ENCODE measurements around the gene EDIL3. TPM values are rescaled to one million over a fixed set of nuclear protein-coding genes. Genes with fewer than 3 reads are reported as not detected.

Gene EDIL3
- total RNA-seq, 4 donors from 2014 or later, result 0.20 to 1.5 (median 0.75) TPM

DNA sequence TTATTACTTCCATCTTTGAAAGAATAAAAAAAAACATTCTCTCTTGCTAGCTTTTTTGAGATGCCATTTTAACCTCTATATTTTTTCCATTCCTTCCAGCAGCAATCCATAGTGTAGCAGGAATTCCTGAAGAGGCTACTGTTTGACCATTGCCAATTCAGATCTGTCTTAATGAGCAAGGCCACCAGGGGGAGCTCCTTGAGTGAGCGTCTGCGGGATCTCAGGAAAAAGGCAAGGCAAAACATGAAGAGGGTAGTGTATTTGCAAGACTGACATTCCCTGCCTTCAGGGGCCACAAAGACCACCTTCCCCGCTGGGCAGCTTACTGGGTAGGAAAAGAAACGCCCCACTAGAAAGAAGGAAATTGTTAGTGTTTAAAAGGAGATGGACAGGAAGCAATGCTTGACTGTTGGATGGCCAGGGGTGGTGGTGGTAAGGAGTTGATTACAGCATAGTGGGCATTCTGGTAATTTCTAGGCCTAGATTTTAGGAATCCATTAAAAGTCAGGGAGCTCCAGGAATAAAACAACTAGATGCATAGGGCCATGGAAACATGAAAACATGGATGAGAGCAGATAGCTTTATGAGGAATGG lies 457.4 kb downstream of the EDIL3 start:
- H3K36me3 ChIP-seq, result no peaks in the 10 kb centered on the region
- no peak overlapping the region for H3K27ac ChIP-seq
- TF ChIP-seq POLR2A (IDR thresholded peaks at IDR 0.05), result no peak
- TF ChIP-seq, protein P1, sequence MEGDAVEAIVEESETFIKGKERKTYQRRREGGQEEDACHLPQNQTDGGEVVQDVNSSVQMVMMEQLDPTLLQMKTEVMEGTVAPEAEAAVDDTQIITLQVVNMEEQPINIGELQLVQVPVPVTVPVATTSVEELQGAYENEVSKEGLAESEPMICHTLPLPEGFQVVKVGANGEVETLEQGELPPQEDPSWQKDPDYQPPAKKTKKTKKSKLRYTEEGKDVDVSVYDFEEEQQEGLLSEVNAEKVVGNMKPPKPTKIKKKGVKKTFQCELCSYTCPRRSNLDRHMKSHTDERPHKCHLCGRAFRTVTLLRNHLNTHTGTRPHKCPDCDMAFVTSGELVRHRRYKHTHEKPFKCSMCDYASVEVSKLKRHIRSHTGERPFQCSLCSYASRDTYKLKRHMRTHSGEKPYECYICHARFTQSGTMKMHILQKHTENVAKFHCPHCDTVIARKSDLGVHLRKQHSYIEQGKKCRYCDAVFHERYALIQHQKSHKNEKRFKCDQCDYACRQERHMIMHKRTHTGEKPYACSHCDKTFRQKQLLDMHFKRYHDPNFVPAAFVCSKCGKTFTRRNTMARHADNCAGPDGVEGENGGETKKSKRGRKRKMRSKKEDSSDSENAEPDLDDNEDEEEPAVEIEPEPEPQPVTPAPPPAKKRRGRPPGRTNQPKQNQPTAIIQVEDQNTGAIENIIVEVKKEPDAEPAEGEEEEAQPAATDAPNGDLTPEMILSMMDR (IDR thresholded peaks at IDR 0.05 in 4 of 5, conservative IDR thresholded peaks at IDR 0.05 in 1 of 5), result peak in 3 of 5 experiments; percentile 30 to 47 (median 31)
- H3K4me1 ChIP-seq, result no peaks in the 10 kb centered on the region
- H3K27me3 ChIP-seq, result no peaks in the 10 kb centered on the region
- H3K4me3 ChIP-seq, result no peak overlapping the region
- in situ Hi-C loops (cut with MboI; ENCODE audit: low sequenced_read_pairs in 4 of 4), result no loop called here
- intact Hi-C loops (cut with DNase I; ENCODE audit: low total_unique reads), result no loop called here
- ATAC-seq, result no peak
- DNase-seq, result no peak
- H3K9me3 ChIP-seq, result peaks cover 0 to 4% (median 0%) of the 10 kb centered on the region in 3 donors

DNA sequence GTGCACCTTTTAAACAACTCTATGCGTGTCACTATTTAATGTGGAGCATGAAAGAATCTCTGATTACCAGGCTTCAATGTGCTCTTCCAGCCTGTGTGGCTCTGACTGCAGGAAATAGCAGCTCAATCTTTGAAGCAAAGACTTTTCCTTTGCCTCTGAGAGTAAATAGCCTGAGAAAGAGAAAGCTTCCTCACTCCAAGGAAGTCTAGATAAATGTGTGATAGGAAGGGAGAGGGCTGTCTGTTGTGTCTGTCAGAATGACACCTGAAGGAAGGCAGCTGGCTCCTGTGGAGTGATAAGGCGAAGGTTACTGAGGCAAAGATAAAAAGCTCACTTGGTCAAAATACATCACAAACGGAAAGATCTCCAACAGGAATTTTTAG lies 458.7 kb downstream of the EDIL3 start:
- DNase-seq, result no peak
- intact Hi-C loops (cut with DNase I; ENCODE audit: low total_unique reads) (no loop called here), in situ Hi-C loops (cut with MboI; ENCODE audit: low sequenced_read_pairs in 4 of 4) (no loop called here)

DNA sequence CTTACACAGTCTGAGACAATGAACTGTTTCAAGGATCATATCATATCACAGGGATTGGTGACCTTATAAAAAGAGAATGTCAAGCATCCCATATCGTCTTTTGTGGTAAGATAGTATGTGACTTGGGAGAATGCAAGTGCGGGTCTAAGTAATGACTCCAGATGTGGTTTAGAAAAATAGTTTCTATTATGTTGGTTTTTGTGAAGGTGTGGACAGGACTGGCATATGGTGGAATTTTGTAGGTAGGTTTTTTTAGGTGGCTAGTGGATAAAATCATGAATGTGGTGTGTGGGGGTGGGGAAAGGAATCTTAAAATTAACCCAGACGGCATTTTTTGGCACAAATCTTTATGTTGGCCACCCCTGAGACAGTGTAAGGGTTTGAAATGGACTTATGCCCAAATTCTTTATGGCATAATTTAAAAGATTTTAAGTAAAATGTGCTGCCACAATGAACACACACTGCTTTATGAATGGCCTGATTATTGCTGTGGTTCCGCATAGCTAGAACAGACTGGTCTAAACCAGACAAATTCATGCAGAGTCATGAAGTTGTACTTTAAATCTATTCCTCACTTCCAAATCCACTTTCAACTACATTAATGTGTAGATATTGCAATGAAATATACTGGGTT lies 459.2 kb downstream of the EDIL3 start:
- Histone ChIP-seq H3K4me1 (no peaks in the 10 kb centered on the region), H3K9me3 (peaks cover 0 to 4% (median 0%) of the 10 kb centered on the region in 3 donors), H3K27ac (no peak overlapping the region), H3K27me3 (no peaks in the 10 kb centered on the region), H3K36me3 (no peaks in the 10 kb centered on the region), H3K4me3 (no peak overlapping the region)
- intact Hi-C loops (cut with DNase I; ENCODE audit: low total_unique reads) (no loop called here), in situ Hi-C loops (cut with MboI; ENCODE audit: low sequenced_read_pairs in 4 of 4) (no loop called here)
- TF ChIP-seq POLR2A (IDR thresholded peaks at IDR 0.05), result no peak
- TF ChIP-seq, protein P1 (IDR thresholded peaks at IDR 0.05 in 4 of 5, conservative IDR thresholded peaks at IDR 0.05 in 1 of 5), result no peak
- ATAC-seq, result no peak
- no peak for DNase-seq

More for the DNA sequence above, 458.7 kb downstream of the EDIL3 start:
- no peak for TF ChIP-seq POLR2A (IDR thresholded peaks at IDR 0.05)
- TF ChIP-seq, protein P1 (IDR thresholded peaks at IDR 0.05 in 4 of 5, conservative IDR thresholded peaks at IDR 0.05 in 1 of 5), result no peak
- Histone ChIP-seq H3K27me3 (no peaks in the 10 kb centered on the region), H3K9me3 (peaks cover 0 to 4% (median 0%) of the 10 kb centered on the region in 3 donors), H3K36me3 (no peaks in the 10 kb centered on the region), H3K27ac (no peak overlapping the region), H3K4me3 (no peak overlapping the region), H3K4me1 (no peaks in the 10 kb centered on the region)
- no peak for ATAC-seq

DNA sequence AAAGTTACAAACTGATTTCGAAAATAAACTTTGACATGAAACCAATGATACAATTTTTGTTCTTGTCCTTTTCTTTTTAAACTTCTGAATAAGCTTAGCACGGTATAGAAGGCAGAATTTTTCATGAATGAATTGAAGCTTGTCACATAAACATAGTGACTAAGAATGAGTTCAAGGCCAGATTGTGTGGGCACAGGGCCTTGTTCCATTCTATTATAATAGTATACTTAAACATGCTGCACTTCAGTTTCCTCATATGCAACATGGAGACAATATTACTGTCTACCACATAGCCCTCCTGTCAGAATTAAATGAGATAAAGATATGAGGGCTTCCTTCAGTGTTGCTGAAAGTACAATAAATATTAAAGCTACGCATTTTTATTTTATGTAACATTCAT lies 459.8 kb downstream of the EDIL3 start:
- TF ChIP-seq, protein P1 (IDR thresholded peaks at IDR 0.05 in 4 of 5, conservative IDR thresholded peaks at IDR 0.05 in 1 of 5), result no peak
- TF ChIP-seq POLR2A (IDR thresholded peaks at IDR 0.05), result no peak
- Histone ChIP-seq H3K9me3 (peaks cover 0 to 4% (median 0%) of the 10 kb centered on the region in 3 donors), H3K27ac (no peak overlapping the region), H3K4me3 (no peak overlapping the region), H3K27me3 (no peaks in the 10 kb centered on the region), H3K36me3 (no peaks in the 10 kb centered on the region), H3K4me1 (no peaks in the 10 kb centered on the region)
- ATAC-seq, result no peak
- in situ Hi-C loops (cut with MboI; ENCODE audit: low sequenced_read_pairs in 4 of 4), result no loop called here
- intact Hi-C loops (cut with DNase I; ENCODE audit: low total_unique reads), result no loop called here
- DNase-seq, result no peak
